SW480 (cell line): ENCODE data around the gene A2ML1.
A peak's percentile ranks its signal among the peaks of the same experiment; 100 is the strongest.
"Not testable (repeated sequence)": the region's sequence is repeated elsewhere in the genome, so short reads cannot be mapped to it uniquely, and the experiment has no call there.

Source experiments
- DNase-seq: peaks from one replicate; pipeline ENCODE4 v3.0.0-alpha.2; 2016; ENCODE audit warnings: low spot score

The A2ML1 gene

DNA sequence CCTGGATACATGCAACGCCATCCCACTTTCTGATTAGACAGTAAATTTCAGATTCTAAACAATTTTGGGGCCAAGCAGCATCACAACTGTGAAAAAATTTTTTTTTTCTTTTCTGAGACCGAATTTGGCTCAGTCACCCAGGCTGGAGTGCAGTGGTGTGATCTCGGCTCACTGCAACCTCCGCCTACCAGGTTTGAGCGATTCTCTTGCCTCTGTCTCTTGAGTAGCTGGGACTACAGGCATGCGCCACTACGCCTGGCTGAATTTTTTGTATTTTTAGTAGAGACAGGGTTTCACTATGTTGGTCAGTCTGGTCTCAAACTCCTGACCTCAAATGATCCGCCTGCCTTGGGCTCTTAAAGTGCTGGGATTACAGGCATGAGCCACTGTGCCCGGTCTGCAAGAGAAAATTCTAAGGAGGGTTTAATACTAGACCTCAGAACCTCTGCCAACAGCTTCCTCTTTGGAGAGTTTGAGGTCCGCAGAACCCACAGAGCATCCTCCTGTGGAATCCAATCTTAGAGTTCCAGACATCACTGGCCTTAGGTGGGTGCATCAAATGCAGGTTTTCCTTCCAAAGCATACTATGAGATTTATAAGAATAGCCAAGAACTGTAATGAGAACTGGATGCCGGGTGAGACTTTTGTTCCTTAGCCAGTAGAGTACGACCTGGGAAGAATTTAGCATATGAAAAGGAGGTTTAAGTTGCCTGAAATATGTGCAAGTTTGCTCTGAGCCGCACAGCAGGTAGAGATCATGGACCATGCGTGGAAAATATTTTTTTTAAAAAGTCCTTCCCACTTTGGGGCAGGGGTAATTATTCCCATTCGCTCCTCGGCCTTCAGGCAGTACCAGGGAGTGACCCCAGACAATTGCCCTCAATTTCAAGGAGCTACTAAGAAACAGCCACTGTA is 84.1 kb downstream of the A2ML1 start:
- DNase-seq, result no peak

DNA sequence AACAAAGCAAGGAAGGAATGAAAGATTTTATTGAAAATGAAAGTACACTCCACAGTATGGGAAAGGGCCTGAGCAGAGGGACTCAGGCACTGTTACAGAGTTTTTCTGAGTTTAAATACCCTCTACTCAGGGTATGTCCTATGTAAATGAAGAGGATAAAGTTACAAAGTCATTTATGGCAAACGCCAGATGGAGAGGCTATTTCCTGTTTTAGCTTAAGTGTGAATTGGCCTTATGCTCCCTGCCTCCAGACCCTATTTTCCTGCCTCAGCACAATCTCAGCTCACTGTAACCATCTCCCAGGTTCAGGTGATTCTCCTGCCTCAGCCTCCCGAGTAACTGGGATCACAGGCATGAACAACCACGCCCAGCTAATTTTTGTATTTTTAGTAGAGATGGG is 85.1 kb downstream of the A2ML1 start:
- no peak for DNase-seq

DNA sequence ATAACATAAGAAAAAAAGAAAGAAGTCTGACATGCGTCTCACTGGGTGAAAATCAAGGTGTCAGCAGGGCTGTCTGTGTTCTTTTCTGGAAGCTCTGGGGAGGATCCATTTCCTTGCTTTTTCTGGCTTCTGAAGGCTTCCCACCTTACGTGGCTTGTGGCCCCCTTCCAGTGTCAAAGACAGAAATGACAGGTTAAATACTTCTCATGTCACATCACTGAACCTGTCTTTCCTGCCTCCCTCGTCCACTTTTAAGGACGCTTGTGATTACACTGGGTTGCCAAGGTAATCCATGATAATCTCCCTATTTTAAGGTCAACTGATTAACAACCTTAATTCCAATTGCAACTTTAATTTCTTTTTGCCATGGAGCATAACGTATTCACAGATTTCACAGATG is 87.3 kb downstream of the A2ML1 start:
- DNase-seq, result no peak

DNA sequence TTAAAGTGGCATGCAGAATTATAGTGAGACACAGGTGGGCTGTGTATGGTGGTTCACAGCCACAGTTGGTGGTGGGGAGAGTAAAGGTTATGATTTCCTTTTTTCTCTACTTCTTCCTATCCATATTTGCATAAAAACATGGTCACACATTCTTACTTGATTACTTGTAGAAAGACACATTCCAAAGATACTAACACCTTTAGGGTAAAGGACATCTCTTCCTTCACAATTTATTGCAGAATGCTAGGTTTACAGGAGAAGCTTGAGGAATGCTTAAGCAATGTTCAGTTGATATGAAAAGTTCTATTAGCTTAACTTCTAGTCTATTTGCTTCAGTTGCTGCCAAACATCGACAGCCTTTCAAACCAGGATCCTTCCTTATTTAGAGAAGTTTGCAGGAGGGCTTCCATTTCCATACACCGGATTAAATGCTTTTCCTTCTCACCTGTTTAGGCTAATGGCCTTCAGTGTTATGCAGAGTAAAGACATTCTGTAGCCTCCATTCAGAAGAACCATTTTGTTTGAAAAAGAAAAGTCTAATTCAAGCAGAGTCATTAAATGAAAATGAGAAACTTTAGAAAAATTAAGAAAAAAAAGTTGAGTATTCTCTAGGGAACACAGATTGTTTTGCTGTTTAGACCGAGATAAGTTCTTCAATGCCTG is 89.3 kb downstream of the A2ML1 start:
- DNase-seq, result no peak

DNA sequence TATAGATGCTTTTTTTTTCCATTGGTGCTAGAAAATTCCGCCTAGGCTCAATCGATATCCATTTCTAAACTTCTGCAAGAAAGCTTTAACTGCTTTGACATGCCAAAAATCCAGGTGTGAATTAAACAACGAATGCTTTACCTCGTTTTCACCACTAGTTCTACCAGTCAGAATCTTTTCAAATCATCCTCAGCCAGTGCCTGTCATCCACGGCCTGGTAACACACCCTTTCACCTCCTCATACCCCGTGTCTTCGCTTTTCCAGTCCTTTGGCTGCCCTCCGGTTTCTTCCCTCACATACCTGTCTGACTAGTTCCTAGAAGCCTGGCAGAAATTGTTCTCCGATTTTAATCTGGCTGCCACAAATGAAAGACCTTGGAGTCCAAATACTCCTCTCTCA is 90.5 kb downstream of the A2ML1 start:
- DNase-seq, result peak; percentile 33

DNA sequence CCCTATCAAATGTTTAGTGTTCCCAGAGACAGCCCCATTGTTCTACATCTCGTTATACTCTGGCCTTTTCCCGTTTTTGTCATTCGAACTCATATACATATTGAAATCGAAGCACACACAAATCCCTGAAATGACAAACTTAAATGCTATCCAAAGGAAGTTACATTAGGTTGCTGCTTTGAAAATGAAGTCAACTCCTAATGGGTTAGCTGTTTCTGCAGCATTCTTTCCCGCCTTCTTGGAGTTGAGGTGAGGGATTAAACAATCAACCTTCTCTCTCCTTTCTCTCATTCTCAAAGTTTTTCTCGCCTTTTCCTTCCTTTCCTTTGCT is 91.2 kb downstream of the A2ML1 start:
- DNase-seq, result no peak

DNA sequence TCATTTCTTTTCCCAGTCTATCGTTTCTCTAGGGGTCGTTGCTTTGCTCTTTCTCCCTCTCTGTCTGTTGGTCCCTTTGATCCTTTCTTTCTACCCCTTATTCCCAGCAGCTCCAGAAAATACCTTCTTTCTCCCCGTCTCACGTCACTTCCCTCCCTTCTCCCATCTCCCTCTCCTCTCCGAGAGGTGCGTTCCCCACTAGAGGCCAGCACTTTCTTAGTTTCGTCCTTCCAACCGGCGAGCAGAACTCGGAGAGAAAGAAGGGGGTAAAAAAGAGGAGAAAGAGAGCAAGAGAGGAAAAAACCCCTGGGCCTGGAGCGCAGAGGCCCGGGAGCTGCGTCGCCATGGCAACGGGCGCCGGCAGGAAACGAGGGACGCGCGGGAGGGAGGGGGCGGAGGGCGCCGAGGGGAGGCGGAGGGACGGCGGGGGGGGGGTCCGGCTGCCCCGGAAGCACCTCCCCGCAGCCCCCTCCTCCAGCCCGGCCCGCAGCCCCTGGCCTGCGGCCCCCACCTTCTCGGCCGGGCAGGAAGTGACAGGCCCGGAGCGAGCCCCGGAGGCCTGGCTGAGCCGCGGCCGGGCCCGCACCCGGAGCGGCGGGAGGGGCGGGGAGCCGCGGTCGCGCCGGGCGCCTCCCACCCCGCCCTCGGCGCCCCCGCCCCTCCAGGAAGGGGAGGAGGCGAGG is 91.8 kb downstream of the A2ML1 start, which contains the start of gene PHC1:
TSS of gene PHC1 (plus strand) at position 477 of the 683 bp plus-strand sequence. CDS start 3,169 bp downstream, outside the sequence.
- DNase-seq, result peak; percentile 67

DNA sequence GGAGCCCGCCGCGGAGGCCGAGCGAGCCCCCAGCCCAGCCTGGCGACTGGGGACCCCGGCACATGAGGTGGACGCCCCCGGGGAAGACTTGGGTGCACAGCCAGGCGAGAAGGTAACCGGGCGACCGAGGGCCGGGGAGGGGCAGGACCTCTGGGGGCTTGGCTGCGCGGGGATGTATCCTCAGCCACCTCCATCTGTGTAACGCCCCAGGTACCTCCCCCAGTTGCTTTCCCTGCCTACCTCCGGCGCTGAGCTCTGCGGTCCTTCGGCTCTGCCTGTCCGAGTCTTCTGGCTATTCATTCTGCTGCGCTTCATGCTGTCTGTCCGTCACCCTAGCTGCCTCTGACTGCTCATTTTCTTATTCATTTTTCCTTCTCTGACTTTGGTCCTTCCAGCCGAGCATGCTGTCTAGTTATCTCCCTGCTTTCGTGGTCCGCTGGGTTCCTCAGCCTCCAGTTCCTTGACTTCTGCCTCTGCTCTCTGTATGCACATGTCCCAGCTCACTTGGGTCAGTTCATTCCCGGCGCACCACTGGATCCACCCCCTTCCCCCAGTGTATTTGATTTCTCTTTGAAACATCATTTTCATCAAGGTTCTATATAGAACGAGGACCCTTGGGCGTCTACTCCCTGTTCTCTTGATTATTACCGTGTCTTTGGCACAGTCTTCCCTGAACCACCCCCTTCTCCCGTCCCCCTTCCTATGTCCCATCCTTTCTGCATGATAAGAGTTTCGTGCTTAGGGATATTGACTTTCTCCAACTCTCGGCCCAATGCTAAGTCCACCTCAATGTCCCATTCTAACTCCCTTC is 92.5 kb downstream of the A2ML1 start:
- peak; percentile 87 for DNase-seq

DNA sequence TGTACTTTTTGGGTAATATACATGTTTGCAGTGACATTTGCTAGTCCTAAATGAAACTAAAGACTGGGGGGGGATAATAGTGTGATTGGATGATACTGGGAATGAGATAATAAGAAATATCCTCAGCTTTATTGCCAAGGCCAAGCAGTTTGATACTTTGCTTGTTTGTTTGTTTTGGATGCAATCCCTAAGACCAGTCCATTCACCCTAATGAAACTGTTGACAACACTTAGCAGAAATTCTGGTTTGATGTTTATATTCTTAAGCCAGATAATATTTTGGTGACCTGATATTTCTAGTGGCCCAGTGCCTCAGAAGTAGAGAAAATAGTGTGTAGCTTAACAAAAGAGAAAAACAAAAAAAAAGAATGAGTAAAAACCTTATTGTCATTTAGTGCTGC is 93.7 kb downstream of the A2ML1 start:
- no peak for DNase-seq

DNA sequence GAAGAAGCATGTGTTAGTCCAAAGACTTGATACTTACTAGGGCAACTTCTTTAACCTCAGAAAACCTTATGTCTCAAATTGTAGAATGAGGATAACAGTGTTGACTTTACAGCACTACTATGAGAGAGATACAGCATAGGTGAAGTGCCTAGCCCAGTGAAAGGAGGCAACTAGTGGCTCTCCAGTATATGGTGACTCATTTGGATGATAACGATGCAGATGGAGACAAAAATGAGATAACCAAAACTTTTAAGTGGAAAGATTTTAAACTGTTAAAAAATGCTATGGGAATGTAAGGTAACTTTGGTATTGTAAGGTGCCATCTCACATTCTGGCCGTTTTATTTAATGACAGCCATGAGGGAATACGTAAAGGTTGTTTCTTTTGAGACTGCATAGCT is 94.6 kb downstream of the A2ML1 start:
- no peak for DNase-seq

DNA sequence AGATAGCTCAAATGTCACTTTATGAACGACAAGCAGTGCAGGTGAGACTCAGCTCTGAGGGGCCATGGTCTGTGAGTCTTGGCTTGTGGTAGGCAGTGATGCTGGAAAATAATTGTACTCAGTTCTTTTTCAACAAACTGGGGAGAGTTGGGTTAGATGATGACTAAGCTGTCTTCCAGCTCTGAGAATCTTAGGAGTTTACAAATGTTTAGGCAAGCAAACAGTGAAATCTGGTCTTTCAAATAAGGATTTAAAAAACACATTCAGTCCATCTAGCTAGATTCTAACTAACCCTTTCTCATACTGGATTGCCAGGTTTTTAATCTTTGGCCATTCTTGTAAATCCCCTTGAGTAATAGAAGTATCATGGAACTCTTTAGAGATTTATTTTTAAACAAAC is 95.3 kb downstream of the A2ML1 start:
- no peak for DNase-seq

DNA sequence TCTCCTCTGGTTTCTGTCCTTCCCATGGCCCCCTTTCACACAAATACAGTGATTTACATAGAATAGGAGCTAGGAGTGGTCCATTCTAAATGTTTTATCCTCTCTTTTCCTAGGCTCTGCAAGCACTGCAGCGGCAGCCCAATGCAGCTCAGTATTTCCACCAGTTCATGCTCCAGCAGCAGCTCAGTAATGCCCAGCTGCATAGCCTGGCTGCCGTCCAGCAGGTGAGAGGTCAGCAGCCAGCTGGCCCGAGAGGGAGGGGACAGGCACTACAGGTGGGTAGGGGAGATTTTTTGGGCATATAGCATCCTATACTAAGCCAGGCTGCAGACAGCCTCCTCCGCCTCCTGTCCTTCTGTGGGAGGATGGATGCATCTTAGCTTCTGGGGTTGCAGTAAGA is 97.2 kb downstream of the A2ML1 start:
- DNase-seq, result not testable (repeated sequence)

DNA sequence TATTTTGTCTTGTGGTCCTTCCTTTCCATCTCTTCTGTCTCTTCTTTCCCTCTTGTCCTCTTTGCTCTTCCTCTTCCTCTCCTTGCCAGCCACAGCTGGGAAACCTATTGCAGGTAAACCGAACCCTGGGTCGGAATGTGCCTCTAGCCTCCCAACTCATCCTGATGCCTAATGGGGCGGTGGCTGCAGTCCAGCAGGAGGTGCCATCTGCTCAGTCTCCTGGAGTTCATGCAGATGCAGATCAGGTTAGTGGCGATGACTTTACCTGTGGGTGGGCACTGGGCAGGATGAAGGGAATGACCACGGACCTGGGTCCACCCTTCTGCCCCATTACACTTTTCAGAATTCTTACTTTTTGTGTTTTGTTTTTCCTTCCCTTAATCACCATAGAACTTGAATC is 100.1 kb downstream of the A2ML1 start:
- DNase-seq, result no peak
